HG02763 (cell line): ENCODE results near the gene ADAMTS17.

ENCODE experiments used
- ATAC-seq: cut with Tn5 transposase; IDR thresholded peaks from one replicate; pipeline ENCODE4 v1.9.1; 2021; ENCODE audit warnings: mild to moderate bottlenecking, moderate library complexity; ENCODE audit not compliant: unreplicated experiment

Gene ADAMTS17

DNA sequence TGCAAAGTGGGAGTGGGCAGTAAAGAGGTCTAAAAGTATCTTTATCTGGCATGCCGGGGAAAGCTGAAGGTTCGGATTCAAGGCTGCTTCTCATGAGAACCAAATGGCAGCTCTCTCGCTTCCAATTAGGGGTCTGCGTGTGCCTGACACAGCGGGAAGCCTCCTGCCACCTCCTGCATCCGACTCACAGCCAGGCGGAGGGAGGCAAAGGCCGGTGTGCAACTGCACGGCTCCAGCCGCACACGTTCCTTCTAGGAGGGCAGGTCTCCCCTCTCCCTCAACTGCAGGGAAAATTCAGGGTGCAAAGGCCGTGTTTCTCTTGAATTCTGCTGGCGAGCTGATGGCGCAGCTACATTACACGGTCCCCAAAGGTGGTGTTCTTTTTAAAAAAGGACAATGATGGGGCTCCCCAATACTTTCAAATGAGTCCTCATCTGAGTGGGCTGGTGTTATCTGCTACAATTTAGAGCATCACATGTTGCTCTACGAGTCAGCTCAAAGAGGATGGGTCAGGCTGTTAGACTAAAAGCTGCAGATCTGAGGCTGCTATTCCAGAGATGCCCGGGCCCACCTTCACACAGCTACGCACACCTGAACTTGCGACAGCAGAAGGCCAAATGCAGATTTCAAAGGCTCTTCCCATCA lies 226.6 kb downstream of the ADAMTS17 start:
- ATAC-seq, result no peak

DNA sequence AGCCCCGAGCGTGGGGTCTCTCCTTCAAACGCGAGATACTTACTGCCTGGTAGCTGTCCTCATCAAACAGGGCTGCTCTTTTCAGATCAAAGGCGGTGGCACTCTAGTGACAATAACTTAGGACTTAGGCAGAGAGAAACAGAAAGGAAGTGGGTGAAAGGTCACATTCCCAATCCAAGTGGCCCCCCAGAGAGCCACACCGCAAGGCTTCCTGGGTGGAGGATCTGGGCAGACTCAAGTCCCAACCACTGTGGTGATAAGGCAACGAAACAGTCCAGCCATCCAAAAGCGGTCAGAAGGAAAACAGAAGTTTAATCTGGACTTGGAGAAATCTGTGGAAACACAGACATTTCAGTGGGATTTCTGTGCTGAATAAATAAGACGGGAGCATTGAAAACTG lies 227.2 kb downstream of the ADAMTS17 start:
- ATAC-seq, result no peak

DNA sequence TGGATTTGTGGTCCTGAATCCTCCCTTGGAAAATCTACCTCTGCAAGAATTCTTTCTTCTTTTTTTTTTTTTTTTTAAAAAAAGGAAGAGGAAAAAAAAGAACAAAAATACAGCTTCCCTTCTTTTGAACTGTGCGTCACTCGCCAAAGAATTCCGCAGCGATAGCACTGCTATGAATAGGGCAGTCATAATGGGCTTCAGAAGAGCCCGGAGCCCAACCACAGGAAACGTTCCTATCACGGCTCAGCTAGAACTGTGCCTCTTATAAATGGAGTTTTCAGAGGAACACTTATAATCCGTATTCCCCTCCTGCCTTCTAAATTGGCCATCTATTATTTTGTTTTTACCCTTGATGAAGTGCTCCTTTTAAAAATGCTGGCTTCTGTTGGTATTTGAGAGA lies 227.7 kb downstream of the ADAMTS17 start:
- ATAC-seq, result no peak

DNA sequence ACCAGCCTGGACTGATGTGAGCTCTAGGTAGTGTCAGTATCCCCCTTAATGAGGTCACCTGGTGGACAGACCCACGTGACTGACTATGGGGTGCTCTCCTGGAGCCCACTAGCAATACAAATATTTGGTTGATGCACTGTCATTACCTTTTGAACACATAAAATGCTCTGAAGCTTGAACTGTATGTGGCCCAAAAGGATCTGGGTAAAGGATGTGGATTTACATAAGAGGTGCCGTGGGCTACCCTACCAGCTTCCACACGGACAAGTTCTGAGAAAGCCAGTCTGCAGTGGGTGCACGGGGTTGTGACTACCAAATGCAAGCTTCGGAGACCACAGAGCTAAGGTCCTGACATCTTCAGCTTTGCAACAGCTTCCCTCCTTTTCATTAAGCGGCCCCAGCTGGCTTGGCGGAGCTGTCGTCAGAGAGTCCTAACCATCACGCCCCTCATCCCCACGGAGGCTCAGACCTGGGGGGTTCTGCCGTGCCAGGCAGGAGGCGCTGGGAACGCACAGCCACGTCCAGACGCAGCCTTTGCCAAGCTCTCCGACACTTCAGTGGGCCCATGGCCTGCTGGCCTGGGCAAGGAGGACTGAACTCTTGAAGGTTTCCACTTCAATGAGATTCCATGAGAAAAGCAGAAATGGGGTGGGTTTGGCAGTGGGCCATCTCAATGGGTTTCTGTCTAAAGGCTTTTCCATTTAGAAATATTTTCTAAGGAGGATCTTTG lies 228.3 kb downstream of the ADAMTS17 start:
- ATAC-seq, result no peak

DNA sequence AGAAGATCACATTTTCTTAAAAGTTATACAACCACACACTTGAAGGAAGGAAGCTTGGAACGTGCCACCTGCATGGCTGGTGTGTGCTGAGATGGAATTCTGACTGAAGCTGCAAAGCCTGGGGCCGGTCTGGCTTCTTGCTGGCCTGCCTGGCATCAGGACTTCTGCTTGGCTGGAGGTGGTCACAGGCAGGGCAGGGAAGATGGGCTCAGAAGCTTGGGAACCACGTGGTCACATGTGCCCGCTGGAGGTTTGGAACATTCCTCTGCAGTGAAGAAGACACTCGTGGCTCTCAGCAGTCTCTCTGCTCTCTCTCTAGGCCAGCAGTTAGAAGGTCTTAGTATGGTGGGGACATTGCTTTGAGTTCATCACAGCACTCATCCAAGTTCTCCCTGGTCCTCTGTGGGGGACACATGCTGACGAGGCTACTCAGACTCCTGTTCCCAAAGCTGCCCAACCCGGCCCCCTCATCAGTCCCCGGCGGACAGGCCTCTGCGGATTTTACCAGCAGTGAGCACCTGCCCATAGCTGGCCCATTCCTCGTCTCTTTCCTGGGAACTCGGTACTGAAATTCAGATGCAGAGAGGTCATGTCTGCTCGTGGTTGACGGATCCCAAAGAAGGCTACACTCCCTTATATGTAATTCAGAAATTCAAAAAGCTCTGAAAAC lies 229.0 kb downstream of the ADAMTS17 start:
- ATAC-seq, result no peak

DNA sequence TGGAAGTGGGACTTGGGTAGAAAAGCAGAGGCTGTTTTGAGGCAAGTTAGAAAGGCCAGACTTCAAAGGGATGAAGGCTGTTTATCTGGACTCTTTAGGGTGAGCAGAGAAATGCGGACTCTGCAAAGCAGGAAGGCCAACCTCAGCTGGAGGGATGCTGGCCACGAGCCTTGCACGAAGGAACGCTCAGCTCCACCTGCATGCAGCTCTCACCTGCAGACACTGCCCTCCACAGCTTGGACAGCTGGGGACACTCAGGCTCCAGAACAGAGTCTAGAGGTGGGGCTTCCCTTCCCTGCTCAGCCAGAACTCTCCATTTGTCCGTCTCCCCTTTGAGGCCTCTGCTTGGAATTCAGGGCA lies 229.7 kb downstream of the ADAMTS17 start:
- no peak for ATAC-seq

DNA sequence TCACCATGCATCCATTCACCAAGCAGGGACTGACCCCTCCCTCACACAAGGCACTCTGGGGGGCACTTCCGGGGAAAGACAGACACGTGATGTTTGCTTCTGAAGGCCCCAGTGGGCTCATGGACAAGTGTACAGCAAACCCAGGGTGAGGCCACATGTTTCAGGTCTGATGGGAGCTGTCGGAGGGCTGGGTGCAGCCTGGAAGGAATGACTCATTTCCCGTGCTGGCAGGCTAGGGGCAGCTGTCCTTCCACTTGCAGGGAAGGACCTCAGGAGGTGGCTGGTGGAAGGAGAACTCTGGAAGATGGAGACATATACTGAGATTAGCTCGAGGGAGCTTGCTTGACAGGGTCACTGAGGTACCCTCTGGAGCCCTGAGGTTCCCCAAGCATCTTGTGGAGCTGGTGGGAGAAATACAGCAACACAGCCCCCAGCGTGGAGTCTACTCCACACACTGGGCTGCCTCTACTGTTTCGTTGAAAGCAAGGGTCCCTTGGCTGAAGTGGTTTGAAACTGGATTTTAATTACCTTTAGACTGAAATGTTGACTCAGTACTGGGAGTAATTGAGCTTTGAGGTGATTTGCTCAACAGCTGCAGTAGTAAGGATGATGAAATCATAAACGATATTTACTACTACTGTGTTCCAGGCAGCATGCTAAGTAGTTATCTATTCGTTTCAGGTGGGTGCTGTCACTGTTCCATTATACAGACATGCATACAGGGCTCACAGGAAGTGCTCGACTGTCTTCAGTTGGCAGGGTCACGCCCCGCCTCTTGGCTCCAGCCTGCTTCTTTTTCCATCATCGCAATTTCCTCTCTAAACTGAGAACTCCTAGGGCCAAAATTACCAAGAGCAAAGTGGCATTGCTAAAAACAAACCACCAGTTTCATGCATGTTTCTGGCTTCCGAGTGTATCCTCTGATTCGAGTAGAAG lies 230.4 kb downstream of the ADAMTS17 start:
- ATAC-seq, result no peak

DNA sequence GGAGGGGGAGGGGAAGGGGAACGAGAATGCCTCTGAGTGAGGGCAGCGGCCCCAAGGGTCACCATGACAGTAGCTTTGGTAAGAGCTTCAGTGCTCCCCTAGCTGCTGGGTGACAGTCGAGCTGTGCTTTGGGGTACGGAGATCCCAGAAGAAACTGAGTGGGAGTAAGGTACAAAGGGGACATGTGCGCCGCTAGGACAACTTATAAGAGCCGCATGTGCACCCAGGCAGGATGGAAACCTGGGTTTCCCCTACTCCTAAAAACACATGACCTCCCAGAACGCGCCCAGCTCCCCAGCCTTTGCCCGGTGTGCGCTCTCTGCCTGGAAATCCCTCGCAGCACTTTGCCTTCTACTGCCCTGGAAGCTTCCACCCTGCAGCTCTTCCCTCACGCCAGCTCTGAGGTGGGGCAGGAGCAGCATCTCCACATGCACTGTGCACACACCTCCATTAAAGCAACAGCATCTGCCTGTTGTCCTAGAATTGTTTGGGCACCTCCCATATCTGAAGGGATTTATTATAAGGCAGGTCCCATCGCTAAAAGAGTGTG lies 232.2 kb downstream of the ADAMTS17 start:
- no peak for ATAC-seq

DNA sequence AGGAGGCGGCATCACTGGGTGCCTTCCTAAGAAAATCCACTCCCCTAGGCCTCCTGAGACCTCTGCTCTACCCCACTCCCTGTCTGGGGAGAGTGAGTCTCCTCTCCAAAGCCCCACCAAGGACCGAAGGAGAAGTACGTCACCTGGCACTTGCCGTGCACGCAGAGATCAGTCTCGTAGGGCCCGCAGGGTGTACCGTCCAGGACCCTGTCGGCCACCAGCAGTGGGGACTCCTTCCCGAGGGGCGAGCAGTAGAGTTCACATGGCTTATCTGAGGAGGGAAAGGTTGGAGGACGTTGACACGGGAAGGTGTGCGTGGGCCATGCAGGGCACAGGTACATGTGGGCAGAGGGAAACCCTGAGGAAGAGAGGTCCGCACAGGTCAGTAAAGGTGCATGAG lies 232.9 kb downstream of the ADAMTS17 start:
- no peak for ATAC-seq

DNA sequence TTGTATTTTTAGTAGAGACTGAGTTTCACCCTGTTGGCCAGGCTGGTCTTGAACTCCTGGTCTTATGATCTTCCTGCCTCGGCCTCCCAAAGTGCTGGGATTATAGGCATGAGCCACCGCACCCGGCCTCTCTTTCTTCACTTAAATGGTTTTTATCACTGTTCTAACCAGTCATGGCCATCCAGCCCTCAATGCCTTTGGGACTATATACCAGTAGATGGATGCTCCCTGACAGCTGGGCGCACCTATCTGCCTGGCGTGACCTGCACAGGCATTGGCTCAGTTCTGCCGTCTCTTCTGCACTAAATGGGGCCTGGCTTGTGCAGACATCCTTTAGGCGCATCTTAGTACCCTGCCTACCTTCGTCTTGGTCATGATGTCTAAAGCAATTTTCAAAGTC lies 233.4 kb downstream of the ADAMTS17 start:
- ATAC-seq, result no peak

DNA sequence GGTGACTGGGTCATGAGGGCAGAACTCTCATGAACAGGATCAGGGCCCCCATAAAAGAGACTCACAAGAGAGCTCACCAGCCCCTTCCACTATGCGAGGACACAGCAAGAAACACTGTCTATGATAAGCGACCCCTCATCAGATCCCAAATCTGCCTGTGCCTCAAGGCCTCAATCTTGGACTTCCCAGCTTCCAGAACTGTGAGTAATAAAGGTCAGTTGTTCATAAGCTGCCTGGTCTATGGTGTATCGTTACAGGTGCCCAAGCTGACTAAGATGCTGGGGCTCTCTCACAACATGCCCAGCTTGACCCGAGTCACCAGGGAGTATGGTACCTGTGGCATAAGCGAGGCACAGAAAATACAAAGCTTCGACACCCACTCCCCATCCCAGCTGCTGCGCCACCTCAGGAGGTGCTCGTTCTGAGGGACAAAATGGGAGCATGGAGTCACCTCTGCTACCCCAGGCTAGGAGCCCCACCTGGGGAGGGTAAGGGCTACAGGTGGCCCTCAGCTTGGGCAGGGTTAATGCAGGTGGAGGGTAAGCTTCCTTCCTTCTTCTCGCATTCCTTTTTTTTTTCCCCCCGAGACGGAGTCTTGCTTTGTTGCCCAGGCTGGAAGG lies 234.1 kb downstream of the ADAMTS17 start:
- no peak for ATAC-seq

DNA sequence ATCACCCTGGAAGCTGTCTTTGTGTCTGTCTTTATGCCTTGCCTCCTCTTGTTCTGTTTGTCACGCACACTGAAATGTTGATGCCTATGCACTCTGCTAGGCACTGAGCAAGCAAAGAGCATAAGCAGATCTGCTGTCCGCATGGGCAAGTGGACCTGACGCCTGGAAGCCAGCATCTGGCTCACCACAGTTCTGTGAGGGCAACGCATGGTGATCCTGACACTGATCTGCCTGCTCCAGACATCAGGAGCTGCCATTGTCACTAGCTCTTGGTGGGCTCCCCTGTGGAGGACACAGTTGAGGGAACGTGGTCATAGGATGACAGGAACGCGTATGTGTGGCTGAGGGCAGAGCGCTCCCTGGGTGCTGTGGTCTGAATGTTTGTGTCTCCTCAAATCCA lies 234.6 kb downstream of the ADAMTS17 start:
- ATAC-seq, result no peak

DNA sequence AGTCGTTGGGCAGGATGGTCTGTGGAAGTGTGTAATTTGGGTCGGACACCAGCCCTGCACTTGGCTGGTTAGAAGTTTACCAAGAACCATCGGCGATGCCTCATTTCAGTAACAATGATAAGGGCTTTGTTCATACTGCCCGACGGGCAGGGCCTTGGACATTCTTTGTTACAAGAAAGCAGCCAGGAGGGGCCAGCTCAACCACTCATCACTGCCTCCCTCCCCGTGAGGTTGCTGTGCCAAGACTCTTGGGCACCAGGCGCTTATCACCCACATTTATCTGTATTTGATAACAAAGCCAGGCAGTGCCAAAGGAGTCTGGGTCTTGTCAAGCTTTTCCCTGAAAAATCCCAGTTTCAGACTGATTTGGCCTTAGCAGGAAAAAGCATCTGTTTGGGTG lies 235.0 kb downstream of the ADAMTS17 start:
- ATAC-seq, result no peak

DNA sequence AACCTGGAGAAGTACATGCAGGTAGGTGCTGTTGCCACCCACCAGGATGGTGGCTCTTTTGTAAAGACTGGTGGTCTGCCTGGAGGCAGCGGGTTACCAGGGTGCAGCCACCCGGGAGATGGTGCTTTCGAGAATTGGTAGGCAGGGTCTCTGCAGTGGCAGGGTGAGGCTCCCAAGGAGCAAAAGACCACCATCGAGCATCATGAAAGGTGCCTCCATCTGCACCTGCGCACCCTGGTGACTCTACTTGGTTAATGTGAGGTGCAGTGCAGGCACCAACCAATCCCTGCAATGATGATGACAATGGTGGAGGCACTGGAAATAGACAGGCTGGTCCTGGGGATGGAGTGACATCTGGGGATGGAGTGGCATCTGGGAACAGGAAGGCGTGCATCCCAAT lies 236.7 kb downstream of the ADAMTS17 start:
- ATAC-seq, result no peak

DNA sequence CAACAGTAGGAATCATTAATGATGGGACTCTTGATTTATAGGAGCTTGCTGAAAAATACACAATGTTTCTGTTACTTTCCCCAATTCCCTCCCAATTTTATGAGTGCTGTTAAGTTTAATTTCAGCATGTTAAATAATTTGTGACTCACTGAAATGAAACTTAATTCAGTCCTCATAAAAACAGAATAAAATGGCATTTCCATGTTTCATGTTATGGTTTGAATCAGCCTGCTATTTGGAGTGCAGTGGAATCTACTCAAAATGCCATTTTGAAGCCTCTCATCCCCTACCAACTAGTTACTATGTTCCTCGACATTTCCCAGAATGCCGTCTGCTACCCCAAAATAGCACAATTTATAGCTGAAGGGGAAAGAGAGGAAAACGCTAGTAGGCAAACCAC lies 237.5 kb downstream of the ADAMTS17 start:
- ATAC-seq, result no peak

DNA sequence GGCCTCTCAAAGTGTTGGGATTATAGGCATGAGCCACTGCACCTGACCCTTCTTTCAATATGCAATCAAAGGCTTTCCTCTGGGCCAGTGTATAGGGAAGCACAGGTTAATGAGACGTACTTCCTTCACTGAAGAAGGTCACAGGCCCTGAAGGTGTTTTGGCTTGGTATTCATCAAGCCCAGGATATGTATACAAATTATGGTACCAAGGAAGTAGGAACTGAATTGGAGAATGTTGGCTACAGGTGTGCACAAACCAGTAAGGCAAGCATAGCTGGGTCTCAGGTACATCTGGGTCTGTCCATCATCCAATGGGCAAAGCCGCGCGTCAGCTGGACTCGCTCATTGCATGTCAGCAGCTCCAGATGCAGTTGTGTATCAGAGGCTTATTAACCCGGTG lies 237.9 kb downstream of the ADAMTS17 start:
- no peak for ATAC-seq

DNA sequence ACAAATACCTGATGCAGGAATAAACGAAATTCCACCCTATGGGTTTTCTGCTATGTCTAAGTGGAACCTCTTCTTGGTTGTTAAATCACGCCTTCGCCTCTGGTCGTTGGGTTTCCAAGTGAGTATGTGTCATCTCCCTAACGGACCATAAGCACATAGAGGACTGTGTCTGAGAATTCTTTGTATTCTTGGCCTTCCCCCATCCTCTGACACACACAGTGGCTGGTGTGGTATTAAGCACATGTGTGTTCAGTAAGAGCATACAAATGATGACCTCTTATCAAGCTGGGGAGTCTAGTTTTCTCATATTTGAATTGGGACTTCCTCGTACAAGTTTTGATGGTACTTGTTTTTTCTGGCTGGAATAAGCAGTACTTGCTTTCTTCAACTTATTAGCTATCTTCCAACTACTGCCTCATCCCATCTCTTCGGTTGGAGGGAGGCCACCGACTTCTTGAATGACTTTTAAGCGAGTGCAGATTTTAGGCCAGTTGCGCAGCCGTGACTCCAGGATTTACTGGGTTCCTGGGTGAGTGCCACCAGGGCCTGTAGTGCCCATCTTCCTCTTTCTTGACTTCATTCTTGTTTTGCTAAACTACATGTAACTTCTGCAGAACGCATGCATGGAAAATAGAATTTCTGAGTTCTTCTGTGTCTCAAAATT lies 240.2 kb downstream of the ADAMTS17 start:
- no peak for ATAC-seq

DNA sequence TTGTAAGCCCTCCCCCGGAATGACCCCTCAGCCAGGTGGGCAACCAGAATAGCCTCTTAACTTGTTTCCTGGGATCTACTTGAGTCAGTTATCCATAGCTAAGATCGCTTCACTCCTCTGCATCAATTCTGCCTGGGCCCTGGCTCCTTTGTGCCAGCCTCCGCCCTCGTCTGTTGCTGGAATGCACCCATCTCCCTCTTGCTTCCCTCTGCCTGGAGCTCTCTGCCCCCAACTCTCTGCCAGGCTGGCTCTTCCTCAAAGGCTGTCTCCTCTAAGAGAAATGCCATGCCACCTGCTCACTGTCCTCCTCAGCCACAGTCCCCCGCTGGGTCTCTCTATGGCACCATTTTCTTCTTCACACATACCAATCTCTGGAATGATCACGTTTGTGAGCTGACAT lies 240.8 kb downstream of the ADAMTS17 start:
- no peak for ATAC-seq

DNA sequence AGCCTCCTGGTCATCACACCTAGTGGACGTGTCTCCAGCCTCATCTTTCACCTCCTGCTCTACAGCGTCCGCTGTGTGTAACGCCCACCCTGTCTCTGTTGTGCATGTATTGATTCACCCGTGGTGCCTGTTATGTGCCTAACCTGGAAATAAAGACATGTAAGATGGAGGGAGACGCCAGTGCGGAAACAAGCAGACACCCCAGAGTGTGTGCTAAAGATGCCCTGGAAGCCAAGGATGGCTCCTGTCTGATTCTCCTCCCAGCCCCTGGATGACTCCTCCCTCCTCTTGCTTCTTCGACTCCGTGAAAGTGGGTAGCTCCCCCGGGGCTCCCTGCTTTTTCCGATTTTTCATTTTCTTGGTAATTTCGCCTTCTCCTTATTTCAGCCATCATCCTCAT lies 241.8 kb downstream of the ADAMTS17 start:
- ATAC-seq, result no peak

DNA sequence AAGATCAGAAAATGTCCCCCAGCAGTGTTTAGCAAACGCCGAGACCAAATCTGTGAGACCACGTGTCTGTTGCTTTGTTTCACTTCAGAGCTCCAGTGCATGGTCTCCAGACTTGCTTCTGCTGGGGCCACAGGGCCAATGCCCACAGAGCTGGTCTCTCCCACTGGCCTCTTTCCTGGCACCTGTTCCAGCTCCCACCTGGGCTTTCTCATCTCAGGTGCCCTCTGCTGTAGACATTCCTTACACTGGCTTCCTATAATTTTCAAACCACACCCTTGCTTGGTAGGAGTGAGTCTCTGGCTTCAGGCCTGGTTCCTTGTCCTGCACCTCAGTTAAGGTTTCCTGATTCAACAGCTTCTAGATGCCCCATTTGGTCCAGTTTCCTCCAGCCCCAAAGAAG lies 243.1 kb downstream of the ADAMTS17 start:
- no peak for ATAC-seq
